IMR-90 (cell line): Measurements from ENCODE around the gene CHAC1. TPM values are rescaled to one million over a fixed set of nuclear protein-coding genes. Genes with fewer than 3 reads are reported as not detected.

ENCODE experiments used
- ATAC-seq: fragments of 200-7000 bp; cut with Tn5 transposase; 2 replicates; pipeline ENCODE4 v1.9.1; 2020; ENCODE audit warnings: low read depth, mild to moderate bottlenecking, moderate library complexity
- BruUV-seq: library from RNA; stranded (reverse); fragments of 400-500 nt; replicated peaks from 2 replicates; lab custom pipeline; 2021; lab: Mats Ljungman, UMichigan
- CTCF ChIA-PET: fragments of 300-600 bp; formaldehyde crosslinking; extraction: SDS; loops from one replicate; lab custom pipeline; 2021; ENCODE audit warnings: antibody characterized with exemption; lab: Yijun Ruan, JAX
- POLR2A ChIA-PET: fragments of 300-600 bp; sonication (Branson Sonifier 250); formaldehyde crosslinking; loops from one replicate; lab custom pipeline; 2022; ENCODE audit warnings: antibody characterized with exemption; ENCODE audit not compliant: unreplicated experiment; lab: Charles Lee
- DNase-seq: peaks from one replicate; pipeline ENCODE4 v3.0.0; 2013
- H2AFZ ChIP-seq: replicated peaks from 2 replicates; pipeline ENCODE3; 2013; ENCODE audit warnings: low read length, mild to moderate bottlenecking; ENCODE audit not compliant: poor library complexity
- H2AK5ac ChIP-seq: 2 replicates; pipeline ENCODE4 v1.6.1; 2013; ENCODE audit warnings: low read depth, low read length, inconsistent platforms
- H2AK9ac ChIP-seq: replicated peaks from 2 replicates; pipeline ENCODE3; 2013; ENCODE audit warnings: mild to moderate bottlenecking, low read depth, low read length, moderate library complexity; ENCODE audit not compliant: poor library complexity
- H2BK120ac ChIP-seq: 2 replicates; pipeline ENCODE4 v1.6.1; 2013; ENCODE audit warnings: low read depth, low read length, inconsistent platforms
- H2BK15ac ChIP-seq: 3 replicates; pipeline ENCODE4 v1.6.1; 2013; ENCODE audit warnings: low read depth, low read length, inconsistent platforms
- H2BK20ac ChIP-seq: 2 replicates; pipeline ENCODE4 v1.6.1; 2013; ENCODE audit warnings: low read depth, mild to moderate bottlenecking, inconsistent platforms, low read length, moderate library complexity
- H2BK5ac ChIP-seq: 2 replicates; pipeline ENCODE4 v1.6.1; 2013; ENCODE audit warnings: mild to moderate bottlenecking, low read depth, low read length, inconsistent platforms; ENCODE audit not compliant: poor library complexity, severe bottlenecking
- H3K14ac ChIP-seq: replicated peaks from 2 replicates; pipeline ENCODE4 v1.6.1; 2013; ENCODE audit warnings: low read depth, low read length, inconsistent platforms
- H3K18ac ChIP-seq: 2 replicates; pipeline ENCODE4 v1.6.1; 2013; ENCODE audit warnings: low read depth, low read length, control low read depth
- H3K23ac ChIP-seq: 2 replicates; pipeline ENCODE4 v1.6.1; 2013; ENCODE audit warnings: low read depth, low read length, inconsistent platforms
- H3K27ac ChIP-seq: 2 replicates; pipeline ENCODE4 v1.5.1; 2013; ENCODE audit warnings: mild to moderate bottlenecking, control low read depth, low read length; ENCODE audit not compliant: insufficient read depth
- H3K27me3 ChIP-seq: 2 replicates; pipeline ENCODE4 v1.6.1; 2013; ENCODE audit warnings: low read length; ENCODE audit not compliant: control insufficient read depth, insufficient read depth
- H3K36me3 ChIP-seq: 2 replicates; pipeline ENCODE4 v1.6.1; 2013; ENCODE audit warnings: low read length, mixed read lengths; ENCODE audit not compliant: control insufficient read depth, insufficient read depth
- H3K4ac ChIP-seq: 2 replicates; pipeline ENCODE4 v1.6.1; 2013; ENCODE audit warnings: low read depth, low read length, inconsistent platforms
- H3K4me1 ChIP-seq: 2 replicates; pipeline ENCODE4 v1.6.1; 2013; ENCODE audit warnings: low read length, mixed read lengths; ENCODE audit not compliant: control insufficient read depth, insufficient read depth
- H3K4me2 ChIP-seq: 2 replicates; pipeline ENCODE4 v1.6.1; 2013; ENCODE audit warnings: low read depth, mild to moderate bottlenecking, control low read depth, low read length, moderate library complexity
- H3K4me3 ChIP-seq: 2 replicates; pipeline ENCODE4 v1.5.1; 2013; ENCODE audit warnings: low read depth, mild to moderate bottlenecking, control low read depth, low read length, moderate library complexity; ENCODE audit not compliant: insufficient read depth
- H3K56ac ChIP-seq: 2 replicates; pipeline ENCODE4 v1.6.1; 2013; ENCODE audit warnings: low read length, inconsistent platforms; ENCODE audit not compliant: insufficient read depth; ENCODE audit errors: extremely low read depth
- H3K79me1 ChIP-seq, 2 experiments: 2 replicates each; pipeline ENCODE4 v1.6.1; 2013; ENCODE audit warnings: low read length in 2 of 2, inconsistent platforms in 1 of 2, low read depth in 1 of 2
- H3K9ac ChIP-seq: 2 replicates; pipeline ENCODE4 v1.6.1; 2013; ENCODE audit warnings: low read depth, low read length, control low read depth
- H3K9me1 ChIP-seq: 2 replicates; pipeline ENCODE4 v1.6.1; 2013; ENCODE audit warnings: low read length, inconsistent platforms; ENCODE audit not compliant: insufficient read depth
- H3K9me3 ChIP-seq: 2 replicates; pipeline ENCODE4 v1.6.1; 2013; ENCODE audit warnings: low read length; ENCODE audit not compliant: control insufficient read depth, insufficient read depth
- H4K20me1 ChIP-seq: 2 replicates; pipeline ENCODE4 v1.6.1; 2013; ENCODE audit warnings: low read length, inconsistent platforms; ENCODE audit not compliant: insufficient read depth
- H4K5ac ChIP-seq: 2 replicates; pipeline ENCODE4 v1.6.1; 2013; ENCODE audit warnings: mild to moderate bottlenecking, low read depth, low read length, control low read depth
- H4K8ac ChIP-seq, 2 experiments: 2 replicates each; pipeline ENCODE4 v1.6.1; 2013; ENCODE audit warnings: low read depth in 2 of 2, low read length in 2 of 2, control low read depth in 1 of 2, inconsistent platforms in 1 of 2
- H4K91ac ChIP-seq: 2 replicates; pipeline ENCODE4 v1.6.1; 2013; ENCODE audit warnings: low read depth, low read length, inconsistent platforms; ENCODE audit not compliant: insufficient read depth
- CEBPB ChIP-seq: IDR thresholded peaks from 2 replicates; pipeline ENCODE4 v1.6.1; 2012; ENCODE audit warnings: low read depth, low read length, improper control_type of control experiment
- MAZ ChIP-seq: IDR thresholded peaks from 2 replicates; pipeline ENCODE4 v1.6.1; 2012; ENCODE audit warnings: low read depth, mild to moderate bottlenecking, low read length, improper control_type of control experiment, moderate library complexity, borderline replicate concordance
- NFE2L2 ChIP-seq: fragments of 150-350 bp; IDR thresholded peaks from 2 replicates; pipeline ENCODE4 v1.6.1; 2016; ENCODE audit warnings: low read depth, mild to moderate bottlenecking, low read length
- SMC3 ChIP-seq: fragments of 150-350 bp; IDR thresholded peaks from 2 replicates; pipeline ENCODE4 v1.6.1; 2016; ENCODE audit warnings: low read depth, mild to moderate bottlenecking, antibody characterized with exemption, low read length, moderate library complexity
- WGBS, 2 experiments: methylation state at CpG; one replicate each; pipeline versions ENCODE4 v1.1.5 to v1.1.7; 2013; ENCODE audit warnings: missing lambda C conversion rate in 2 of 2; ENCODE audit not compliant: insufficient read length in 1 of 2; ENCODE audit errors: extremely low coverage in 2 of 2; 5-methylcytosine and 5-hydroxymethylcytosine counted together
- dilution Hi-C: fragments of 300-500 bp; cut with HindIII; formaldehyde crosslinking; loops from one replicate; pipeline ENCODE4 v1.14.3; 2018; ENCODE audit warnings: low sequenced_read_pairs; ENCODE audit not compliant: unreplicated experiment
- in situ Hi-C: fragments of 300-500 bp; cut with MboI; formaldehyde crosslinking; loops from 3 replicates; pipeline ENCODE4 v1.14.3; 2019; ENCODE audit warnings: low sequenced_read_pairs, inconsistent platforms, mixed read lengths
- intact Hi-C: fragments of 100-400 bp; cut with micrococcal nuclease; formaldehyde crosslinking; loops from 2 replicates; pipeline ENCODE4 v1.10.0; 2022
- polyA plus RNA-seq, 3 experiments: library from polyadenylated mRNA; depleted of rRNA; stranded (reverse); fragments of >200 nt; gene quantifications; 2 replicates each; pipeline ENCODE4 v1.2.3, GENCODE V29; 2012; ENCODE audit warnings: low replicate concordance in 1 of 3
- total RNA-seq: library from RNA; depleted of rRNA; stranded (reverse); fragments of >200 nt; gene quantifications from 2 replicates; pipeline ENCODE4 v1.2.3, GENCODE V29; 2012
- TF ChIP-seq, protein P1 (sequence below): fragments of 150-350 bp; IDR thresholded peaks from 2 replicates; pipeline ENCODE4 v1.6.1; 2017; ENCODE audit warnings: mild to moderate bottlenecking, antibody characterized with exemption, low read length, low read depth

CHAC1 gene
- total and polyA plus RNA-seq, 2 of the 4 experiments (the other 2 are of a cell fraction): 51.3 to 77.8 TPM

DNA sequence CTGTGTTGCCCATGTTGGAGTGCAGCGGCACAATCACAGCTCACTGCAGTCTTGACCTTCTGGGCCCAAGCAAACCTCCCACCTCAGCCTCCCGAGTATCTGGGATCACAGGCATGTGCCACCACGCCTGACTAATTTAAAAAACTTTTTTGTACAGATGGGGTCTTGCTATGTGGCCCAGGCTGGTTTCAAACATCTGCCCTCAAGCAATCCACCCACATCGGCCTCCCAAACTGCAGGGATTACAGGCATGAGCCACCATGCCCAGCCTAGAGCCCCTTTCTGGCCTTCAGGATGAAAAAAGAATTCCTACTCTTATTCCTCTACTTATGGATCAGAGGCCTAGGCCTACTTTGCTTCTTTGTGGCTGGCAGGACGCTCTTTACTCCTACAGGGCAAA lies 39.6 kb downstream of the CHAC1 start:
- peak overlapping the region; percentile 48; the same call in 1 of the 2 replicates for H3K9ac ChIP-seq
- H3K14ac ChIP-seq: peak overlapping the region; percentile 87
- H3K36me3 ChIP-seq: peaks cover 18% of the 10 kb centered on the region
- H3K27me3 ChIP-seq: no peaks in the 10 kb centered on the region
- no peaks in the 10 kb centered on the region for H4K20me1 ChIP-seq
- CTCF ChIA-PET: no interaction called here
- peaks cover 24% of the 10 kb centered on the region for H3K4me1 ChIP-seq
- intact Hi-C loops: no loop called here
- peaks cover 22 to 76% of the 10 kb centered on the region in 2 experiments for H3K79me1 ChIP-seq
- peak overlapping the region; percentile 96 for H3K4ac ChIP-seq
- H3K27ac ChIP-seq: peak overlapping the region; percentile 36
- H3K56ac ChIP-seq: peak overlapping the region; percentile 24; the same call in 1 of the 2 replicates
- TF ChIP-seq, protein P1, sequence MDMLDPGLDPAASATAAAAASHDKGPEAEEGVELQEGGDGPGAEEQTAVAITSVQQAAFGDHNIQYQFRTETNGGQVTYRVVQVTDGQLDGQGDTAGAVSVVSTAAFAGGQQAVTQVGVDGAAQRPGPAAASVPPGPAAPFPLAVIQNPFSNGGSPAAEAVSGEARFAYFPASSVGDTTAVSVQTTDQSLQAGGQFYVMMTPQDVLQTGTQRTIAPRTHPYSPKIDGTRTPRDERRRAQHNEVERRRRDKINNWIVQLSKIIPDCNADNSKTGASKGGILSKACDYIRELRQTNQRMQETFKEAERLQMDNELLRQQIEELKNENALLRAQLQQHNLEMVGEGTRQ: no peak
- TF ChIP-seq MAZ: no peak
- TF ChIP-seq SMC3: no peak
- TF ChIP-seq CEBPB: no peak
- no peak for TF ChIP-seq NFE2L2
- H2BK20ac ChIP-seq: peak overlapping the region; percentile 79; the same call in 1 of the 2 replicates
- 100% methylated on average over 1 of the region's 5 CpGs; no CpG with 5 or more reads in 1 of the 2 experiments for WGBS, 2 experiments
- dilution Hi-C loops: no loop called here
- H2AFZ ChIP-seq: no peak overlapping the region
- H3K18ac ChIP-seq: peak overlapping the region; percentile 63
- H4K5ac ChIP-seq: peak overlapping the region; percentile 50; the same call in 1 of the 2 replicates
- H2BK5ac ChIP-seq: peak overlapping the region; percentile 73
- no peak overlapping the region for H3K4me2 ChIP-seq
- H3K4me3 ChIP-seq: no peak overlapping the region
- peak overlapping the region; percentile 87 for H4K91ac ChIP-seq
- POLR2A ChIA-PET: interaction anchor here (0.6 kb wide), 1 partner anchor 31 kb away, joined by 3 read pairs; no protein-coding TSS in a partner anchor
- peaks cover 17% of the 10 kb centered on the region for H3K9me1 ChIP-seq
- H3K23ac ChIP-seq: peak overlapping the region; percentile 74; the same call in 1 of the 2 replicates
- H4K8ac ChIP-seq: peak overlapping the region; percentile 89 to 96; a peak in 3 of 4 replicates
- DNase-seq: no peak
- H2AK9ac ChIP-seq: no peak overlapping the region
- in situ Hi-C loops: no loop called here
- H3K9me3 ChIP-seq: no peaks in the 10 kb centered on the region
- BruUV-seq: no TSS peak
- peak overlapping the region; percentile 80; the same call in 1 of the 3 replicates for H2BK15ac ChIP-seq
- no peak for ATAC-seq
- H2BK120ac ChIP-seq: peak overlapping the region; percentile 87
- H2AK5ac ChIP-seq: peak overlapping the region; percentile 96
